IMR-90 (cell line): Measurements from ENCODE around the gene DSCAM. TPM values are rescaled to one million over a fixed set of nuclear protein-coding genes. Genes with fewer than 3 reads are reported as not detected.

Source experiments
- ATAC-seq: fragments of 200-7000 bp; cut with Tn5 transposase; 2 replicates; pipeline ENCODE4 v1.9.1; 2020; ENCODE audit warnings: low read depth, mild to moderate bottlenecking, moderate library complexity
- BruUV-seq: library from RNA; stranded (reverse); fragments of 400-500 nt; replicated peaks from 2 replicates; lab custom pipeline; 2021; lab: Mats Ljungman, UMichigan
- CTCF ChIA-PET: fragments of 300-600 bp; formaldehyde crosslinking; extraction: SDS; loops from one replicate; lab custom pipeline; 2021; ENCODE audit warnings: antibody characterized with exemption; lab: Yijun Ruan, JAX
- POLR2A ChIA-PET: fragments of 300-600 bp; sonication (Branson Sonifier 250); formaldehyde crosslinking; loops from one replicate; lab custom pipeline; 2022; ENCODE audit warnings: antibody characterized with exemption; ENCODE audit not compliant: unreplicated experiment; lab: Charles Lee
- DNase-seq: peaks from one replicate; pipeline ENCODE4 v3.0.0; 2013
- H2AFZ ChIP-seq: replicated peaks from 2 replicates; pipeline ENCODE3; 2013; ENCODE audit warnings: low read length, mild to moderate bottlenecking; ENCODE audit not compliant: poor library complexity
- H2AK5ac ChIP-seq: 2 replicates; pipeline ENCODE4 v1.6.1; 2013; ENCODE audit warnings: low read depth, low read length, inconsistent platforms
- H2AK9ac ChIP-seq: replicated peaks from 2 replicates; pipeline ENCODE3; 2013; ENCODE audit warnings: mild to moderate bottlenecking, low read depth, low read length, moderate library complexity; ENCODE audit not compliant: poor library complexity
- H2BK120ac ChIP-seq: 2 replicates; pipeline ENCODE4 v1.6.1; 2013; ENCODE audit warnings: low read depth, low read length, inconsistent platforms
- H2BK15ac ChIP-seq: 3 replicates; pipeline ENCODE4 v1.6.1; 2013; ENCODE audit warnings: low read depth, low read length, inconsistent platforms
- H2BK20ac ChIP-seq: 2 replicates; pipeline ENCODE4 v1.6.1; 2013; ENCODE audit warnings: low read depth, mild to moderate bottlenecking, inconsistent platforms, low read length, moderate library complexity
- H2BK5ac ChIP-seq: 2 replicates; pipeline ENCODE4 v1.6.1; 2013; ENCODE audit warnings: mild to moderate bottlenecking, low read depth, low read length, inconsistent platforms; ENCODE audit not compliant: poor library complexity, severe bottlenecking
- H3K14ac ChIP-seq: replicated peaks from 2 replicates; pipeline ENCODE4 v1.6.1; 2013; ENCODE audit warnings: low read depth, low read length, inconsistent platforms
- H3K18ac ChIP-seq: 2 replicates; pipeline ENCODE4 v1.6.1; 2013; ENCODE audit warnings: low read depth, low read length, control low read depth
- H3K23ac ChIP-seq: 2 replicates; pipeline ENCODE4 v1.6.1; 2013; ENCODE audit warnings: low read depth, low read length, inconsistent platforms
- H3K27ac ChIP-seq: 2 replicates; pipeline ENCODE4 v1.5.1; 2013; ENCODE audit warnings: mild to moderate bottlenecking, control low read depth, low read length; ENCODE audit not compliant: insufficient read depth
- H3K27me3 ChIP-seq: 2 replicates; pipeline ENCODE4 v1.6.1; 2013; ENCODE audit warnings: low read length; ENCODE audit not compliant: control insufficient read depth, insufficient read depth
- H3K36me3 ChIP-seq: 2 replicates; pipeline ENCODE4 v1.6.1; 2013; ENCODE audit warnings: low read length, mixed read lengths; ENCODE audit not compliant: control insufficient read depth, insufficient read depth
- H3K4ac ChIP-seq: 2 replicates; pipeline ENCODE4 v1.6.1; 2013; ENCODE audit warnings: low read depth, low read length, inconsistent platforms
- H3K4me1 ChIP-seq: 2 replicates; pipeline ENCODE4 v1.6.1; 2013; ENCODE audit warnings: low read length, mixed read lengths; ENCODE audit not compliant: control insufficient read depth, insufficient read depth
- H3K4me2 ChIP-seq: 2 replicates; pipeline ENCODE4 v1.6.1; 2013; ENCODE audit warnings: low read depth, mild to moderate bottlenecking, control low read depth, low read length, moderate library complexity
- H3K4me3 ChIP-seq: 2 replicates; pipeline ENCODE4 v1.5.1; 2013; ENCODE audit warnings: low read depth, mild to moderate bottlenecking, control low read depth, low read length, moderate library complexity; ENCODE audit not compliant: insufficient read depth
- H3K56ac ChIP-seq: 2 replicates; pipeline ENCODE4 v1.6.1; 2013; ENCODE audit warnings: low read length, inconsistent platforms; ENCODE audit not compliant: insufficient read depth; ENCODE audit errors: extremely low read depth
- H3K79me1 ChIP-seq, 2 experiments: 2 replicates each; pipeline ENCODE4 v1.6.1; 2013; ENCODE audit warnings: low read length in 2 of 2, inconsistent platforms in 1 of 2, low read depth in 1 of 2
- H3K9ac ChIP-seq: 2 replicates; pipeline ENCODE4 v1.6.1; 2013; ENCODE audit warnings: low read depth, low read length, control low read depth
- H3K9me1 ChIP-seq: 2 replicates; pipeline ENCODE4 v1.6.1; 2013; ENCODE audit warnings: low read length, inconsistent platforms; ENCODE audit not compliant: insufficient read depth
- H3K9me3 ChIP-seq: 2 replicates; pipeline ENCODE4 v1.6.1; 2013; ENCODE audit warnings: low read length; ENCODE audit not compliant: control insufficient read depth, insufficient read depth
- H4K20me1 ChIP-seq: 2 replicates; pipeline ENCODE4 v1.6.1; 2013; ENCODE audit warnings: low read length, inconsistent platforms; ENCODE audit not compliant: insufficient read depth
- H4K5ac ChIP-seq: 2 replicates; pipeline ENCODE4 v1.6.1; 2013; ENCODE audit warnings: mild to moderate bottlenecking, low read depth, low read length, control low read depth
- H4K8ac ChIP-seq, 2 experiments: 2 replicates each; pipeline ENCODE4 v1.6.1; 2013; ENCODE audit warnings: low read depth in 2 of 2, low read length in 2 of 2, control low read depth in 1 of 2, inconsistent platforms in 1 of 2
- H4K91ac ChIP-seq: 2 replicates; pipeline ENCODE4 v1.6.1; 2013; ENCODE audit warnings: low read depth, low read length, inconsistent platforms; ENCODE audit not compliant: insufficient read depth
- BHLHE40 ChIP-seq: fragments of 150-350 bp; IDR thresholded peaks from 2 replicates; pipeline ENCODE4 v1.6.1; 2016; ENCODE audit warnings: mild to moderate bottlenecking, low read depth, low read length
- CEBPB ChIP-seq: IDR thresholded peaks from 2 replicates; pipeline ENCODE4 v1.6.1; 2012; ENCODE audit warnings: low read depth, low read length, improper control_type of control experiment
- CHD1 ChIP-seq: IDR thresholded peaks from 2 replicates; pipeline ENCODE4 v1.6.1; 2012; ENCODE audit warnings: low read depth, low read length, improper control_type of control experiment
- CTCF ChIP-seq: conservative IDR thresholded peaks from 2 replicates; pipeline ENCODE4 v1.5.1; 2012; ENCODE audit warnings: mild to moderate bottlenecking, low read depth, low read length, improper control_type of control experiment
- ELK1 ChIP-seq: fragments of 150-350 bp; IDR thresholded peaks from 2 replicates; pipeline ENCODE4 v1.6.1; 2016; ENCODE audit warnings: low read depth, mild to moderate bottlenecking, low read length, moderate library complexity, borderline replicate concordance
- FOS ChIP-seq: fragments of 150-350 bp; IDR thresholded peaks from 2 replicates; pipeline ENCODE4 v1.6.1; 2016; ENCODE audit warnings: low read depth, low read length
- MAFK ChIP-seq: IDR thresholded peaks from 2 replicates; pipeline ENCODE4 v1.6.1; 2012; ENCODE audit warnings: low read depth, low read length, improper control_type of control experiment
- MAZ ChIP-seq: IDR thresholded peaks from 2 replicates; pipeline ENCODE4 v1.6.1; 2012; ENCODE audit warnings: low read depth, mild to moderate bottlenecking, low read length, improper control_type of control experiment, moderate library complexity, borderline replicate concordance
- MXI1 ChIP-seq: IDR thresholded peaks from 2 replicates; pipeline ENCODE4 v1.6.1; 2012; ENCODE audit warnings: low read depth, mild to moderate bottlenecking, low read length, moderate library complexity, borderline replicate concordance
- NFE2L2 ChIP-seq: fragments of 150-350 bp; IDR thresholded peaks from 2 replicates; pipeline ENCODE4 v1.6.1; 2016; ENCODE audit warnings: low read depth, mild to moderate bottlenecking, low read length
- POLR2A ChIP-seq: IDR thresholded peaks from 2 replicates; pipeline ENCODE4 v1.6.1; 2012; ENCODE audit warnings: mild to moderate bottlenecking, low read depth, low read length
- RAD21 ChIP-seq: IDR thresholded peaks from 2 replicates; pipeline ENCODE4 v1.6.1; 2012; ENCODE audit warnings: low read length, improper control_type of control experiment
- RCOR1 ChIP-seq: IDR thresholded peaks from 2 replicates; pipeline ENCODE4 v1.6.1; 2012; ENCODE audit warnings: mild to moderate bottlenecking, low read length, improper control_type of control experiment; ENCODE audit not compliant: insufficient replicate concordance
- RFX5 ChIP-seq: IDR thresholded peaks from 2 replicates; pipeline ENCODE4 v1.8.0; 2012; ENCODE audit warnings: low read depth, mild to moderate bottlenecking, low read length, moderate library complexity
- SMC3 ChIP-seq: fragments of 150-350 bp; IDR thresholded peaks from 2 replicates; pipeline ENCODE4 v1.6.1; 2016; ENCODE audit warnings: low read depth, mild to moderate bottlenecking, antibody characterized with exemption, low read length, moderate library complexity
- USF2 ChIP-seq: fragments of 150-350 bp; IDR thresholded peaks from 2 replicates; pipeline ENCODE4 v1.6.1; 2017; ENCODE audit warnings: mild to moderate bottlenecking, antibody characterized with exemption, low read length, low read depth
- WGBS, 2 experiments: methylation state at CpG; one replicate each; pipeline versions ENCODE4 v1.1.5 to v1.1.7; 2013; ENCODE audit warnings: missing lambda C conversion rate in 2 of 2; ENCODE audit not compliant: insufficient read length in 1 of 2; ENCODE audit errors: extremely low coverage in 2 of 2; 5-methylcytosine and 5-hydroxymethylcytosine counted together
- dilution Hi-C: fragments of 300-500 bp; cut with HindIII; formaldehyde crosslinking; loops from one replicate; pipeline ENCODE4 v1.14.3; 2018; ENCODE audit warnings: low sequenced_read_pairs; ENCODE audit not compliant: unreplicated experiment
- in situ Hi-C: fragments of 300-500 bp; cut with MboI; formaldehyde crosslinking; loops from 3 replicates; pipeline ENCODE4 v1.14.3; 2019; ENCODE audit warnings: low sequenced_read_pairs, inconsistent platforms, mixed read lengths
- intact Hi-C: fragments of 100-400 bp; cut with micrococcal nuclease; formaldehyde crosslinking; loops from 2 replicates; pipeline ENCODE4 v1.10.0; 2022
- polyA plus RNA-seq, 3 experiments: library from polyadenylated mRNA; depleted of rRNA; stranded (reverse); fragments of >200 nt; gene quantifications; 2 replicates each; pipeline ENCODE4 v1.2.3, GENCODE V29; 2012; ENCODE audit warnings: low replicate concordance in 1 of 3
- total RNA-seq: library from RNA; depleted of rRNA; stranded (reverse); fragments of >200 nt; gene quantifications from 2 replicates; pipeline ENCODE4 v1.2.3, GENCODE V29; 2012

The DSCAM gene
- total and polyA plus RNA-seq, 2 of the 4 experiments (the other 2 are of a cell fraction), result under 0.01 to 0.02 TPM

- H3K4me1 ChIP-seq, result no peaks in the 10 kb centered on the region
- H3K36me3 ChIP-seq, result no peaks in the 10 kb centered on the region
- H2BK20ac ChIP-seq, result no peak overlapping the region
- H3K9me3 ChIP-seq, result peaks cover 37% of the 10 kb centered on the region
- dilution Hi-C loops (no loop called here), intact Hi-C loops (no loop called here), in situ Hi-C loops (loop anchor here (25.0 kb wide), 2 partner anchors 107 to 118 kb away; no protein-coding TSS in a partner anchor)
- ATAC-seq (no peak), DNase-seq (no peak)
- no peak overlapping the region for H3K23ac ChIP-seq
- no peak overlapping the region for H3K4me3 ChIP-seq
- POLR2A ChIA-PET, result no interaction called here
- no peak overlapping the region for H2AK5ac ChIP-seq
- no peak overlapping the region for H3K14ac ChIP-seq
- H4K8ac ChIP-seq, result no peak overlapping the region
- no TSS peak for BruUV-seq
- no peak overlapping the region for H3K4me2 ChIP-seq
- CTCF ChIA-PET, result no interaction called here
- no peak overlapping the region for H2AFZ ChIP-seq
- no peak for TF ChIP-seq POLR2A
- TF ChIP-seq BHLHE40, result no peak
- TF ChIP-seq RAD21, result no peak
- TF ChIP-seq MAFK, result no peak
- TF ChIP-seq CHD1, result no peak
- TF ChIP-seq USF2, result no peak
- TF ChIP-seq ELK1, result no peak
- no peak for TF ChIP-seq MXI1
- TF ChIP-seq RFX5, result no peak
- TF ChIP-seq SMC3, result no peak
- no peak for TF ChIP-seq FOS
- TF ChIP-seq CEBPB, result no peak
- TF ChIP-seq NFE2L2, result no peak
- TF ChIP-seq MAZ, result no peak
- TF ChIP-seq RCOR1, result no peak
- no peak for TF ChIP-seq CTCF
- no peak overlapping the region for H3K56ac ChIP-seq
- no peaks in the 10 kb centered on the region for H3K27me3 ChIP-seq
- H3K27ac ChIP-seq, result no peak overlapping the region
- no peak overlapping the region for H4K91ac ChIP-seq
- no peak overlapping the region for H2BK15ac ChIP-seq
- no peaks in the 10 kb centered on the region for H3K9me1 ChIP-seq
- no peaks in the 10 kb centered on the region for H3K79me1 ChIP-seq
- no peak overlapping the region for H2BK120ac ChIP-seq
- H3K9ac ChIP-seq, result no peak overlapping the region
- no peak overlapping the region for H3K4ac ChIP-seq
- H4K5ac ChIP-seq, result no peak overlapping the region
- H2BK5ac ChIP-seq, result no peak overlapping the region
- no peak overlapping the region for H2AK9ac ChIP-seq
- no peak overlapping the region for H3K18ac ChIP-seq
- no CpG with 5 or more reads among the region's 3 CpGs for WGBS, 2 experiments
- H4K20me1 ChIP-seq, result no peaks in the 10 kb centered on the region
Observed at GRCh38 chr21:40080385-40080784, 766.6 kb downstream of the DSCAM start.
